Occipital lobe (tissue), 3 donors: ENCODE data around the gene PGAM1. TPM values are rescaled to one million over a fixed set of nuclear protein-coding genes. Genes with fewer than 3 reads are reported as not detected.
"Not testable (repeated sequence)": the region's sequence is repeated elsewhere in the genome, so short reads cannot be mapped to it uniquely, and the experiment has no call there.

ENCODE experiments used
- DNase-seq: peaks from one replicate; lab custom pipeline; 2025; lab: John Stamatoyannopoulos, UW
- small RNA-seq: library from RNA; depleted of rRNA; stranded (forward); fragments of <200 nt; gene quantifications from one replicate; pipeline ENCODE3, GENCODE V24; 2014
- total RNA-seq: library from RNA; depleted of rRNA; stranded (reverse); fragments of >200 nt; gene quantifications from one replicate; pipeline ENCODE4 v1.2.3, GENCODE V29; 2014

PGAM1 gene
- total RNA-seq, 1 donor from 2014 or later = 109 TPM

DNA sequence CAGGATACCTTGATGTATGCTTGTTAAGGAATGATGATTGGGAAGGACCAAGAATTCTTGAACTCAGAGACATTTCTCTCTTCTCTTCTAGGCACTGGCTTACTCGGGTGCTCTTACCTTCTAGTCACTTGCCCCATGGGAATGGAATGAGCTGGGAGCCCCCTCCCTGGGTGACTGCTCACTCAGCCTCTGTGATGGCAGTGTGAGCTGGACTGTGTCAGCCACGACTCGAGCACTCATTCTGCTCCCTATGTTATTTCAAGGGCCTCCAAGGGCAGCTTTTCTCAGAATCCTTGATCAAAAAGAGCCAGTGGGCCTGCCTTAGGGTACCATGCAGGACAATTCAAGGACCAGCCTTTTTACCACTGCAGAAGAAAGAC, 30.7 kb downstream of the PGAM1 start:
- no peak for DNase-seq

DNA sequence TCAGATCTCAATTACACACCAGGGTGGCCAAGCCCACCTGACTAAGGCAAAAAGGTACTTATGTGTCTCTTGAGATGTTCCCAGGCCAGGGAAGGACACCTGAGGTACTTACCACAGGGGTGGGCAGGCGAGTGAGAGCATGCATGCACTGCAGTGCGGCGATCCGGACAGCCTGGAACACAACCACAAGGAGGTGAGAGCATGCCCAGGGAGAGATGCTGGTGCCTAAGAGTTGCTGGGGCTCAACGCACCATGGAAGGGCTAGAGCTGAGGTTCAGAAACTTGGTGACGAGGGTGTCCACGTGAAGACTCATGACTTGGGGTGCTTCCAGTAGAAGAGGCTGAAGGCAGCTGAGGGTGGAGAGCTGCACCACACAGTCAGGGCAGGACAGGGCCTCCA, 33.1 kb downstream of the PGAM1 start:
- DNase-seq = no peak

DNA sequence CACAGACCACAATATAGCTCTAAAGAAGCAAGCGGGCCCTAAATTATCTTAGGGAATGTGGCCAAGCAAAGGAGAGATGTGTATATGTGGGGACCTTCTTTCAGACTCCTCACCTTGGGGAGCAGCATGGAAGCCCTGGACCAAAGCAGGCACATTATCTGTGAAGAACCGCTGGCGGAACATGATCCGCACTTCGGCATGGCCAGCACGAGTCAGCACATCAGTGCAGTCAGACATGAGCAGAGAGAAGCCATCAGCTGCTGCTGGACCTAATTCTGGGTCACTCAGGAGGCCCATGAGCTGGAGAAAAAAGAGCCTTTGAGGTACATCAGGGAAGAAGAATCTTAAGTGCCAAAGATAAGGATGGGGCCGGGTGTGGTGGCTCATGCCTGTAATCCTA, 33.9 kb downstream of the PGAM1 start:
- DNase-seq = no peak

DNA sequence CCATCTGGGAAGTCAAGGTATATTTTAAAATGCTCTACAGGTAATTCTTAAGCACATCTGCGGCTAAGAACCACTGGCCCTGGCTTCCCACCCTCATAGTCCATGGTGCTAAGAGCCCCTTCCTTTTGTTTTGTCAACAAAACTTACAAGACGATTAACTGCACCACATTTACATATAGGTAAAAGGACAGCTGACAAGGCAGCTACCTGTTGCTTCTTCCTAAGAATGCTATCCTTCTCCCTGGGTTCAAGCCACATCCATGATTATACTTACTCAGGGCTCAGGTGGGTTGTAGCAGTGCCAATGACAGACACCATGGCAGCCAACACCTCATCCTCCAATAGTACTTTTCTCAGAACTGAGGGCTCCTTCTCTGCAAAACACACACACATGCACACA, 36.3 kb downstream of the PGAM1 start:
- DNase-seq = no peak

DNA sequence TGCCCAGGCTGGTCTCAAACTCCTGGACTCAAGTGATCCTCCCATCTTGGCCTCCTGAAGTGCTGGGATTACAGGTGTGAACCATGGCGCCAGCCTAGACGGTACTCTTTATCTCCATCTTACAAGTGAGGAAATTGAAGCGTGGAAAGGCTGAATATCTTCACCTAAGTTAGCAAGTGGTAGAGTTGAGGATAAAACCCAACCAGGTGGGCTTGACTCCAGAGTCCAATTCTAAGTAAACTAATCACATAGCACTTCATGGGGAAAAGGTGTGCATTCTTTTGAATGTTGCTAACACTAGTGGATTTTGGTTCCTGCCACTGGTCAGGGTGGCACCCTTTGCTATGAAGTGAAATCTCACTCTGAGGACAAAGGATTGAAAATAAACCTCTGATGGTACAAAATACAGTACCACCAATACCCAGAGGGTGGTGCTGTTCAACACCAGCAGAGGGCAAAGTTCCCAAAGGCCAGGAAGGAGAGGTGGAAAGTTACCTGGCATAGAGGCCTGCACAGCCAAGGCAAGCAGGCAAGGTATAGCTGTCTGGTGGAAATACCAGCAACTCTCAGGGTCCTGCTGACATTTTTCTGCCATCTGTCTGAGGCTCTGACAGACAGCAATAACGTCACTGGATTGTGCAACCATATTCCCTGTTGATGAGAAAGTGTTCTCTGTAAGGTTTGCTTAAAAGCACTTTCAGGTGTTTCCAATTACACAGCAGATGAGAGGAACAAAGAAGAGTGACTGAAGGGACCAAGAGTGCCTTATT, 37.6 kb downstream of the PGAM1 start:
- DNase-seq = no peak

DNA sequence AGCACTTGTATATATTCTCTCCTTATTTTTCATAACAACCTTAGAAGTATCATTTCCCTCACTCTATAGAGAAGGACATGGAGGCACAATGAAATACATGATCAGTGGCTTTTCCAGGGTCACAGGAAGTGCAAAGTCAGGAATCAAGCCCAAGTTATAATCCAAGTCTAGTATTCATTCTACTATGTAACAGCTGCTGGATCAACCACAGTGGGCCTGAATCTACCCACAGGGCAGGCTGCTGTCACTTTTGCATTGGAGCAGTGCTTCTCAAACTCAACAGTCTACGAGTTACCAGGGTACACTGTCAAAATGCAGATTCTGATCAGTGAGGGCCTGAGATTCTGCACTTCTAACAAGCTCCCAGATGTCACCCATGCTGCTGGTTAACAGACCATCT, 38.2 kb downstream of the PGAM1 start:
- no peak for DNase-seq

DNA sequence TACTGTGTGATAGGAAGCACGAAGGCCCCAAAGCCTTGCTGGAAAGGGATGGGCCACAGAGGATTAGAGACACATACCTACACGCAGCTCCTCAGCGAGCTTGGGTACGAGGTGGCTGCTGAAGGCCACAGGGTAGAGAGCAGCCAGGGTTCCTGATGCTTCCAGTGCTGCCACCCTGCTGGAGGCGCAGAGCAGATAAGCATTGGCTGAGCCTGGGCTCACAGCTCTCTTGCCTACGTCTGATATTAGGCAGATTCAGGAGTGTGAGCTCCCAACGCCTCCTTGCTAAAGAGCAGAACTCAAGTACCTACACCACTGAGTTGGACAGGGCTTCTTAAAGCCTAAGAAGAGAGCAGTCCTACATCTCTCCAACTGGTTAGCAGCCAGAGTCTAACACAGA, 40.0 kb downstream of the PGAM1 start:
- no peak for DNase-seq

DNA sequence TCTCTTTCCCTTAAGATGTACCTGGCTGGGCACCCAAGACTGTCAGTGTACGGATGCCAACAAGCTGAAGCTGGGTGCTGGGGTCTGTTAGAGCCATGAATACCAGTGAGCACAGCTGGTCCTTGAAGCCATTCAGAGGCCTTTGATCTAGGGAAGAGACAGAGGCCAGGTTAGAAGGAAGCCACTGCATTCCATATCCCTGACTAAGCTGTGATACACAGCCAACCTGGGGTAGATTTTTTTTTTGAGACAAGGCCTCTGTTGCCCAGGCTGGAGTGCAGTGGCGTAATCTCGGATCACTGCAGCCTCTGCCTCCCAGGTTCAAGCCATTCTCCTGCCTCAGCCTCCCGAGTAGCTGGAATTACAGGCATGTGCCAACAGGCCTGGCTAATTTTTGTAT, 40.8 kb downstream of the PGAM1 start:
- no peak for DNase-seq

DNA sequence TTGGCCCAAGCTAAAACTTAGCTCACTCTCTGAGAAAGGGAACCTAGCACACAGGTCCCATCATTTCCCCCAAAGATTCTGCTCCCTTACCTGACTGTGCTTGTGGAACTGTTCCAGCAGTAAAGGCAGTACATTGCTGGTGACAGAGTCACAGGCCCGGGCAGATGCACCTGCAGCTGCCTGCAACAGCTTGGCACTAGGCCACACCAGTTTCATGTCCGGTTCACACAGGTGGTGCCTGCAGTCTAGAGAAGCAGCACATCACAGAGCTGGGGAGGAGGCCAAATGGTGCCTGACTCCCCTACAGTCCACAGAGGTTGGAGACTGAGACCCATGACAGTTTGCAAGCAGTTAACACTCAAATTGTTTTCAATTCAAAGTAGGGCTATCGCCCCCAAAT, 42.2 kb downstream of the PGAM1 start:
- no peak for DNase-seq

DNA sequence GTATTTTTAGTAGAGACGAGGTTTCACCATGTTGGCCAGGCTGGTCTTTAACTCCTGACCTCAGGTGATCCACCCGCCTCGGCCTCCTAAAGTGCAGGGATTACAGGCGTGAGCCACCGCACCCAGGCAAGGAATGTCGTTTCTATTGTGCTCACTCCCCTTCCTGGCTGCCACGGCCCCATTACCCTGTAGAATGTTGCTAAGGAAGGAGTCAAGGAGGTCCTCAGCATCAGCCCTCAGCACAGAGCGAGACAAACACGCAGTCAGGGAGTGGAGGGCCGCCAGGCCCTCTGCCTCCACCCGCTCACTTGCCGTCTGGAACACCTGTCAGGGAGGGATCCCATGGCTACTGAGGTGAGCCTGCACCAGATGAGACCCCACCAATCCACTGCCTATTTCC, 42.8 kb downstream of the PGAM1 start:
- DNase-seq = not testable (repeated sequence)

DNA sequence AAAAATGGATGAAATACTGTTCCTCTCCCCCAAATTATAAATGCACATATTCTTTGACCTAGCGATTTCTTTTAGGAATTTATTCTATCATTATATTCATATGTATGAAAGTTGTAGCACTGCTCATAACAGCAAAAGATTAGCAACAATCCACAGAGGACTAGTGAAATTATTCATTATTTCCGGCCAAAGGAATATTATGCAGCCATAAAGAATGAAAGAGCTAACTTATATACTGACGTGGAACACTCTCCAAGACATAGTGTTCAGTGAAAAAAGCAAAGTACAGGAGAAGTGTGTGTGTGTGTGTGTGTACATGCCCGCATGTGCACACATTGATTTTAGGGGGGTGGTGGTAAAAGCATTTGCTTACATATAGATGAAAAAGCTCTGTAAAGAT, 48.9 kb downstream of the PGAM1 start:
- DNase-seq = no peak

DNA sequence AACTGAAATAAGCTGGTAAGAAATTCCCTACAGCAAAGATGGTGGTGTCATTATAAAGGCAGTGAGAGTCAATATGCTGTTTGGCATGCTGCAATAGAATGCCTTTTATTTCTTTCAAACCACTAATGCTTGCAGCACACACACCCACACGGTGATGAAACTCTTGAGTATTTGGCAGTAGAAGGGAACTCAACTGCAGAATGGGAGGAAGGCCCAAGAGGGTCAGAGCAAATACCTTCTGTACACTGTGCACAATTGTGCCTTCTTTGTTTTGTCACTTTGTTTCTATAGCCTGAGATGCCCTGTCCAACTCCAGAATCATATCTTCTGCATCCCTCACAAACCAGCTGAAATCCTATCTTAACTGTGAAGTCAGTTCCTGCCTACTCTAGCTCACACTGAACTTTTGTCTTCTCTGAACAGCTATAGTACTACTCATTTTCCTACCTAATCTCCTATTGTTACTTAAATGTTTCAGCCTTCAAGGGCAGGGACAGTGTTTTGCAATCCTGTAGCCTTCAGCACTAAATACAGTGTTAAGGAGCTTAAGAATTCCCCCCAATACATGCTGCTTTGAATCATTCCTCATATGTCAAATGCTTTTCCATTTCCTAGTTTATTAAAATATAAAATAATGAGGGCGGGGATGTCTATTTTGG, 50.1 kb downstream of the PGAM1 start:
- no peak for DNase-seq

DNA sequence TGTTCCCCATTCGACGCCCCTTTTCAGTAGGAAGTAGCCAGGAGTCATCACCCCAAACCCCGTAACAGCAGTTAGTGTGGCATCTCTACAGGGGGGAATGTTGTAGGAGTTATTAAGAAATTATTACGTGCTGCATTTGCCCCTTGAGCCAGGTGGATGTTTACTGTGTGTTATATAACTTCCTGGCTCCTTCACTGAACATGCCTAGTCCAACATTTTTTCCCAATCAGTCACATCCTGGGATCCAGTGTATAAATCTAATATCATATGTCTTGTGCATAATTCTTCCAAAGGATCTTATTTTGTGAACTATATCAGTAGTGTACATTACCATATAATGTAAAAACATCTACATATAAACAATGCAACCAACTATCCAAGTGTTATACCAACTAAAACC, 53.4 kb downstream of the PGAM1 start:
- not testable (repeated sequence) for DNase-seq

DNA sequence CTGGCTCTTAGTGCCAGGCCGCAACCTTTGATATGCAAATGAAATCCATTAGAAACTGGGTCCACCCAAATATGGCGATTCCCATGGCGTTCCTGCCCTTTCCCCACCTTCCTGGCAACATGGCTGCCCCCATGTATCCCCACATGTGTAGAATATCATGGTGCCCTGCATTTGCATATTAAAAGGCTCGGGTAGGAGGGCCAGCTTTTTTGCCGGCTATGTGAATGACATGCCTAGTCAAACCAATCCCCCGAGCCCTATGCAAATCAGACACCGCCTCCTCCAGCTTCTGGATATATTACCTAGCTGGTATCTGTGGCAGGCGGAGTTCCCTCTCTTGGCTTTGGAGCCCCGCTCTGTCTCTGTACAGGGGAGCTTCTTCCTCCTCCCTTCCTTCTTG, 53.9 kb downstream of the PGAM1 start:
- no peak for DNase-seq

DNA sequence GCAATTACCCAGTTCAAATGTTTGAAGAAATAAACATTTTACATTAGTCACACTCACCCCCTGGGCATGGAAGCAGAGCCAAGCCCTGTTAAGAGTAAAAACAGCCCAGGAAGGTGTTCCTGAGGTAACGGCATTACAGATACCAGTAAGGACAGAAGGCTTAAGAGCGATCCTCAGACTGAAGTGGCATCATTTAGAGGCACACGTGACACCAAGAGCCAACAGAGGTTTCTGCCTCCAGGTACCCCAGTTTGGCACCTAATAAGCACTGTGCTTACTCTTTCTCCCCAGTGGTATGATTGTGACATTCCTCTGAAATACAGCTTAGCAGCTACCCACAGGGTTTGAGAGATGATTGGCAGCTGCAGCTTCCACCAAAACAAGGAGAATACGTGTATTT, 55.1 kb downstream of the PGAM1 start:
- DNase-seq = no peak

DNA sequence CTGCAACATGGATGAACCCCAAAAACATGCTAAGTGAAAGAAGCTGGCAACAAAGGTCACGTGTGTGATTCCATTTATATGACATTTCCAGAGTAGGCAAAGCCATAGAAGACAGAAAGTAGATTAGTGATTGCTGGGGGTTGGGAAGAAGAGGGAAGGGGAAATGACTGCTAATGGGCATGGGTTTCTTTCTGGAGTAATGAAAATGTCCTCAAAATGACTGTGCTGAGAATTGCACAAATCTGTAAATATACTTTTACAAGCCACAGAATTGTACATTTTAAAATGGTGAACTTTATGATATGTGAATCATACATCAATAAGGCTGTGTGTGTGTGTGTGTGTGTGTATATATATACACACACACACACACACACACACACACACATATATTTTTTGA, 56.4 kb downstream of the PGAM1 start:
- no peak for DNase-seq

Small RNA genes lying within 50 kb of the gene (small RNA-seq; reads per million reads assigned to genes)
- gene RF00019 = not detected

Other genes with a start within 250 kb of the PGAM1 start
- 42.7 TPM for gene SLIT1, start 240.2 kb upstream of the PGAM1 start, total RNA-seq
- gene ARHGAP19, start 133.6 kb upstream of the PGAM1 start, total RNA-seq = 8.4 TPM
- 5.6 TPM for gene FRAT1, start 106.9 kb upstream of the PGAM1 start, total RNA-seq
- 16.8 TPM for gene FRAT2, start 91.5 kb upstream of the PGAM1 start, total RNA-seq
- 9.2 TPM for gene RRP12, start 24.9 kb upstream of the PGAM1 start, total RNA-seq
- gene EXOSC1, start 19.8 kb downstream of the PGAM1 start, total RNA-seq = 38.7 TPM
- 21.2 TPM for gene ZDHHC16, start 20.0 kb downstream of the PGAM1 start, total RNA-seq
- gene MMS19, start 72.2 kb downstream of the PGAM1 start, total RNA-seq = 55.4 TPM
- gene UBTD1, start 72.7 kb downstream of the PGAM1 start, total RNA-seq = 1.1 TPM
- not detected for gene ANKRD2, start 146.6 kb downstream of the PGAM1 start, total RNA-seq
- 0.62 TPM for gene HOGA1, start 158.2 kb downstream of the PGAM1 start, total RNA-seq
- gene C10orf62, start 163.5 kb downstream of the PGAM1 start, total RNA-seq = not detected
- gene MORN4, start 207.3 kb downstream of the PGAM1 start, total RNA-seq = 36.8 TPM
- 8.7 TPM for gene PI4K2A, start 214.5 kb downstream of the PGAM1 start, total RNA-seq